GM12878 (cell line): ENCODE measurements around the gene HPX.

Source experiments
- ATF7 ChIP-seq: fragments of 450-650 bp; IDR thresholded peaks from 2 replicates; pipeline ENCODE4 v1.6.1; 2016; ENCODE audit warnings: low read depth, mild to moderate bottlenecking
- BRCA1 ChIP-seq: IDR thresholded peaks from 2 replicates; pipeline ENCODE4 v1.6.1; 2011; ENCODE audit warnings: low read depth, low read length, improper control_type of control experiment
- EZH2 ChIP-seq: IDR thresholded peaks from 2 replicates; pipeline ENCODE4 v1.6.1; 2012; ENCODE audit warnings: low read depth, mild to moderate bottlenecking, control low read depth, inconsistent platforms, low read length, borderline replicate concordance; ENCODE audit not compliant: control insufficient read depth
- FOXM1 ChIP-seq: IDR thresholded peaks from 2 replicates; pipeline ENCODE4 v1.6.1; 2012; ENCODE audit warnings: low read depth, mild to moderate bottlenecking, inconsistent platforms, low read length, moderate library complexity
- HDAC2 ChIP-seq: fragments of 200-600 bp; sonication (generic); IDR thresholded peaks from 2 replicates; pipeline ENCODE4 v1.6.1; 2017
- JUNB ChIP-seq: IDR thresholded peaks from 2 replicates; pipeline ENCODE4 v1.6.1; 2016; ENCODE audit warnings: antibody characterized with exemption, mild to moderate bottlenecking
- JUND ChIP-seq: IDR thresholded peaks from 2 replicates; pipeline ENCODE4 v1.6.1; 2012; ENCODE audit warnings: low read depth, mild to moderate bottlenecking, low read length, improper control_type of control experiment, moderate library complexity
- NRF1 ChIP-seq: conservative IDR thresholded peaks from 2 replicates; pipeline ENCODE4 v1.6.1; 2011; ENCODE audit warnings: mild to moderate bottlenecking, low read depth, low read length, improper control_type of control experiment
- POLR2A ChIP-seq: IDR thresholded peaks from 2 replicates; pipeline ENCODE4 v1.6.1; 2011; ENCODE audit warnings: low read depth, mild to moderate bottlenecking, low read length
- POLR2AphosphoS5 ChIP-seq: IDR thresholded peaks from 2 replicates; pipeline ENCODE4 v1.6.1; 2011; ENCODE audit warnings: mild to moderate bottlenecking, low read length, inconsistent platforms
- RELB ChIP-seq: fragments of 450-650 bp; IDR thresholded peaks from 2 replicates; pipeline ENCODE4 v1.6.1; 2017; ENCODE audit warnings: low read depth, mild to moderate bottlenecking, moderate library complexity
- SMC3 ChIP-seq: IDR thresholded peaks from 2 replicates; pipeline ENCODE4 v1.6.1; 2011; ENCODE audit warnings: low read length, improper control_type of control experiment, borderline replicate concordance
- TF ChIP-seq, protein P1 (sequence below), 3 experiments: IDR thresholded peaks in 2 of 3; conservative IDR thresholded peaks in 1 of 3; 2 replicates each; pipeline ENCODE4 v1.5.1; 2011; ENCODE audit warnings: low read depth in 3 of 3, low read length in 3 of 3, mild to moderate bottlenecking in 3 of 3, control low read depth in 2 of 3, moderate library complexity in 2 of 3, inconsistent platforms in 1 of 3, mixed read lengths in 1 of 3; ENCODE audit not compliant: control insufficient read depth in 2 of 3, insufficient read depth in 1 of 3; ENCODE audit errors: extremely low read depth in 1 of 3
- TF ChIP-seq, protein P2 (sequence below): fragments of 150-350 bp; IDR thresholded peaks from 2 replicates; pipeline ENCODE4 v1.6.1; 2016; ENCODE audit warnings: low read depth, low read length

DNA sequence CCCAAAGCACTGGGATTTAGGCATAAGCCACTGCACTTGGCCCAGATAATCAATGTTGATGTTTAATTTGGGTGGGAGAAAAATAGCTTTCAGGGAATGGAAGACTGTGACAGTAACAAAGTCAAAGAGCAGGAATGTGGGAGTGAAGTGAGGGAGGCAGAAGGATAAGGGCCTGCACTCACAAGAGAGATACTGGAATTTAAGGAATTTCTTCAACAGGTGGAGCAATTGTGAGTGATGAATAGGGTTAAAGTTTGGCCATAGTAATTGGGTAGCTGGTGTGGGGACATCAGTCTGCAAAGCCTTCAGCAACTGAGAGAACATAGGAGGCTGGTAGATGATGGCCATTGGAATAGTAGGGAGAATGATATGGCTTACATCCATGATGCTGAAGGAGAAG, 13.3 kb downstream of the HPX start:
- TF ChIP-seq, protein P1, sequence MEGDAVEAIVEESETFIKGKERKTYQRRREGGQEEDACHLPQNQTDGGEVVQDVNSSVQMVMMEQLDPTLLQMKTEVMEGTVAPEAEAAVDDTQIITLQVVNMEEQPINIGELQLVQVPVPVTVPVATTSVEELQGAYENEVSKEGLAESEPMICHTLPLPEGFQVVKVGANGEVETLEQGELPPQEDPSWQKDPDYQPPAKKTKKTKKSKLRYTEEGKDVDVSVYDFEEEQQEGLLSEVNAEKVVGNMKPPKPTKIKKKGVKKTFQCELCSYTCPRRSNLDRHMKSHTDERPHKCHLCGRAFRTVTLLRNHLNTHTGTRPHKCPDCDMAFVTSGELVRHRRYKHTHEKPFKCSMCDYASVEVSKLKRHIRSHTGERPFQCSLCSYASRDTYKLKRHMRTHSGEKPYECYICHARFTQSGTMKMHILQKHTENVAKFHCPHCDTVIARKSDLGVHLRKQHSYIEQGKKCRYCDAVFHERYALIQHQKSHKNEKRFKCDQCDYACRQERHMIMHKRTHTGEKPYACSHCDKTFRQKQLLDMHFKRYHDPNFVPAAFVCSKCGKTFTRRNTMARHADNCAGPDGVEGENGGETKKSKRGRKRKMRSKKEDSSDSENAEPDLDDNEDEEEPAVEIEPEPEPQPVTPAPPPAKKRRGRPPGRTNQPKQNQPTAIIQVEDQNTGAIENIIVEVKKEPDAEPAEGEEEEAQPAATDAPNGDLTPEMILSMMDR (IDR thresholded peaks at IDR 0.05 in 2 of 3, conservative IDR thresholded peaks at IDR 0.05 in 1 of 3; ENCODE audit: control insufficient read depth in 2 of 3, extremely low read depth in 1 of 3, insufficient read depth in 1 of 3, low read depth in 3 of 3, low read length in 3 of 3): no peak
- no peak for TF ChIP-seq POLR2A
- TF ChIP-seq BRCA1: no peak
- no peak for TF ChIP-seq ATF7
- TF ChIP-seq RELB: no peak
- no peak for TF ChIP-seq FOXM1
- TF ChIP-seq HDAC2: no peak
- no peak for TF ChIP-seq EZH2
- TF ChIP-seq JUNB: no peak
- no peak for TF ChIP-seq SMC3
- TF ChIP-seq POLR2AphosphoS5: no peak
- TF ChIP-seq, protein P2, sequence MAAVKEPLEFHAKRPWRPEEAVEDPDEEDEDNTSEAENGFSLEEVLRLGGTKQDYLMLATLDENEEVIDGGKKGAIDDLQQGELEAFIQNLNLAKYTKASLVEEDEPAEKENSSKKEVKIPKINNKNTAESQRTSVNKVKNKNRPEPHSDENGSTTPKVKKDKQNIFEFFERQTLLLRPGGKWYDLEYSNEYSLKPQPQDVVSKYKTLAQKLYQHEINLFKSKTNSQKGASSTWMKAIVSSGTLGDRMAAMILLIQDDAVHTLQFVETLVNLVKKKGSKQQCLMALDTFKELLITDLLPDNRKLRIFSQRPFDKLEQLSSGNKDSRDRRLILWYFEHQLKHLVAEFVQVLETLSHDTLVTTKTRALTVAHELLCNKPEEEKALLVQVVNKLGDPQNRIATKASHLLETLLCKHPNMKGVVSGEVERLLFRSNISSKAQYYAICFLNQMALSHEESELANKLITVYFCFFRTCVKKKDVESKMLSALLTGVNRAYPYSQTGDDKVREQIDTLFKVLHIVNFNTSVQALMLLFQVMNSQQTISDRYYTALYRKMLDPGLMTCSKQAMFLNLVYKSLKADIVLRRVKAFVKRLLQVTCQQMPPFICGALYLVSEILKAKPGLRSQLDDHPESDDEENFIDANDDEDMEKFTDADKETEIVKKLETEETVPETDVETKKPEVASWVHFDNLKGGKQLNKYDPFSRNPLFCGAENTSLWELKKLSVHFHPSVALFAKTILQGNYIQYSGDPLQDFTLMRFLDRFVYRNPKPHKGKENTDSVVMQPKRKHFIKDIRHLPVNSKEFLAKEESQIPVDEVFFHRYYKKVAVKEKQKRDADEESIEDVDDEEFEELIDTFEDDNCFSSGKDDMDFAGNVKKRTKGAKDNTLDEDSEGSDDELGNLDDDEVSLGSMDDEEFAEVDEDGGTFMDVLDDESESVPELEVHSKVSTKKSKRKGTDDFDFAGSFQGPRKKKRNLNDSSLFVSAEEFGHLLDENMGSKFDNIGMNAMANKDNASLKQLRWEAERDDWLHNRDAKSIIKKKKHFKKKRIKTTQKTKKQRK: no peak
- TF ChIP-seq JUND: no peak
- no peak for TF ChIP-seq NRF1
